Right lobe of liver (tissue), 4 donors: ENCODE data around the gene GGT7.
"Not testable (repeated sequence)": the region's sequence is repeated elsewhere in the genome, so short reads cannot be mapped to it uniquely, and the experiment has no call there.

Experiments used
- POLR2A ChIP-seq: fragments of 450-650 bp; IDR thresholded peaks from one replicate; pipeline ENCODE4 v1.6.1; 2017; ENCODE audit warnings: antibody characterized with exemption, mild to moderate bottlenecking
- TF ChIP-seq, protein P1 (sequence below), 4 donors: fragments of 200-600 bp in 3 of 4; fragments of 450-650 bp in 1 of 4; IDR thresholded peaks; one replicate each; pipeline versions ENCODE4 v1.5.1 to v1.8.0; 2016 to 2022; ENCODE audit warnings: antibody characterized with exemption in 4 of 4, mild to moderate bottlenecking in 2 of 4
- donor health status: DM: no; HTN: no; CAD: no.
- donor health status: DM: no; HTN: no; CAD: no.
- donor health status: DM: no; HTN: yes; CAD: no.

DNA sequence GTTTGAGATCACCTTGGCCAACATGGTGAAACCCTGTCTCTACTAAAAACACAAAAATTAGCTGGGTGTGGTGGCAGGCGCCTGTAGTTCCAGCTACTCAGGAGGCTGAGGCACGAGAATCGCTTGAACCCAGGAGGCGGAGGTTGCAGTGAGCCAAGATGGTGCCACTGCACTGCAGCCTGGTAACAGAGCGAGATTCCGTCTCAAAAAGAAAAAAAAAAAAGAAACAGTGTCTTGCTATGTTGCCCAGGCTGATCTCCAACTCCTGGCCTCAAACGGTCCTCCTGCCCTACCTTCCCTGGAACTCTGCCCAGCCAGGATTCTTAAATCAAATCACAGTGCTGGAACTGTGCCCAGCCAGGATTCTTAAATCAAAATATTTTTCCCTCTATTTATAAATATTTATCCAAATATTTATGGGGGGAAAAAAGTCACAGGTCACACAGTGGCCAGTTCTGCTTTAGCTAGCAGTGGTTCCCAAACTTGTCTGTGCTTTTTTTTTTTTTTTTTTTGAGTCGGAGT, 64.7 kb downstream of the GGT7 start:
- TF ChIP-seq, protein P1, sequence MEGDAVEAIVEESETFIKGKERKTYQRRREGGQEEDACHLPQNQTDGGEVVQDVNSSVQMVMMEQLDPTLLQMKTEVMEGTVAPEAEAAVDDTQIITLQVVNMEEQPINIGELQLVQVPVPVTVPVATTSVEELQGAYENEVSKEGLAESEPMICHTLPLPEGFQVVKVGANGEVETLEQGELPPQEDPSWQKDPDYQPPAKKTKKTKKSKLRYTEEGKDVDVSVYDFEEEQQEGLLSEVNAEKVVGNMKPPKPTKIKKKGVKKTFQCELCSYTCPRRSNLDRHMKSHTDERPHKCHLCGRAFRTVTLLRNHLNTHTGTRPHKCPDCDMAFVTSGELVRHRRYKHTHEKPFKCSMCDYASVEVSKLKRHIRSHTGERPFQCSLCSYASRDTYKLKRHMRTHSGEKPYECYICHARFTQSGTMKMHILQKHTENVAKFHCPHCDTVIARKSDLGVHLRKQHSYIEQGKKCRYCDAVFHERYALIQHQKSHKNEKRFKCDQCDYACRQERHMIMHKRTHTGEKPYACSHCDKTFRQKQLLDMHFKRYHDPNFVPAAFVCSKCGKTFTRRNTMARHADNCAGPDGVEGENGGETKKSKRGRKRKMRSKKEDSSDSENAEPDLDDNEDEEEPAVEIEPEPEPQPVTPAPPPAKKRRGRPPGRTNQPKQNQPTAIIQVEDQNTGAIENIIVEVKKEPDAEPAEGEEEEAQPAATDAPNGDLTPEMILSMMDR (IDR thresholded peaks at IDR 0.05), result not testable (repeated sequence)
- not testable (repeated sequence) for TF ChIP-seq POLR2A
